CD8-positive, alpha-beta memory T cell (primary cell): ENCODE results near the gene MIF4GD. TPM values are rescaled to one million over a fixed set of nuclear protein-coding genes. Genes with fewer than 3 reads are reported as not detected.

Source experiments
- CTCF ChIA-PET: fragments of 350-600 bp; sonication (Branson Sonifier 250); formaldehyde crosslinking; loops from one replicate; lab custom pipeline; 2021; ENCODE audit warnings: antibody characterized with exemption; lab: Charles Lee
- POLR2A ChIA-PET: fragments of 350-600 bp; sonication (Branson Sonifier 250); formaldehyde crosslinking; loops from one replicate; lab custom pipeline; 2021; ENCODE audit warnings: antibody characterized with exemption; lab: Charles Lee
- DNase-seq, 5 donors: peaks; one replicate each; pipeline versions ENCODE4 v3.0.0 to v3.0.0-alpha.2; 2020 to 2022; ENCODE audit warnings: mixed read lengths in 1 of 5
- H3K27ac ChIP-seq: one replicate; pipeline ENCODE4 v1.7.0; 2013; ENCODE audit warnings: low read depth, mild to moderate bottlenecking, low read length, moderate library complexity
- H3K27me3 ChIP-seq: 2 replicates; pipeline ENCODE4 v1.7.0; 2013; ENCODE audit warnings: low read length, mild to moderate bottlenecking; ENCODE audit not compliant: insufficient read depth, poor library complexity, severe bottlenecking
- H3K36me3 ChIP-seq: 2 replicates; pipeline ENCODE4 v1.7.0; 2013; ENCODE audit warnings: mild to moderate bottlenecking, low read length, moderate library complexity; ENCODE audit not compliant: insufficient read depth
- H3K4me1 ChIP-seq: 2 replicates; pipeline ENCODE4 v1.7.0; 2013; ENCODE audit warnings: mild to moderate bottlenecking, low read length, moderate library complexity; ENCODE audit not compliant: insufficient read depth
- H3K4me3 ChIP-seq: 2 replicates; pipeline ENCODE4 v1.7.0; 2013; ENCODE audit warnings: mild to moderate bottlenecking, low read length
- H3K9me3 ChIP-seq: 2 replicates; pipeline ENCODE4 v1.7.0; 2013; ENCODE audit warnings: mild to moderate bottlenecking, low read length
- H3K27ac Mint-ChIP-seq, 8 donors: one replicate each; pipeline ENCODE4 v1.8.0; 2020 to 2021; ENCODE audit warnings: mixed read lengths in 8 of 8, mild to moderate bottlenecking in 6 of 8, inconsistent platforms in 3 of 8, moderate library complexity in 3 of 8
- H3K27me3 Mint-ChIP-seq, 2 donors: one replicate each; pipeline ENCODE4 v1.8.0; 2020 to 2021; ENCODE audit warnings: mixed read lengths in 2 of 2, mild to moderate bottlenecking in 1 of 2, moderate library complexity in 1 of 2
- H3K36me3 Mint-ChIP-seq, 3 donors: one replicate each; pipeline ENCODE4 v1.8.0; 2020 to 2021; ENCODE audit warnings: mixed read lengths in 3 of 3, inconsistent platforms in 1 of 3, mild to moderate bottlenecking in 1 of 3
- H3K4me1 Mint-ChIP-seq, 3 donors: one replicate each; pipeline ENCODE4 v1.8.0; 2020 to 2021; ENCODE audit warnings: mixed read lengths in 3 of 3, inconsistent platforms in 1 of 3, mild to moderate bottlenecking in 1 of 3
- H3K4me3 Mint-ChIP-seq, 7 donors: one replicate each; pipeline ENCODE4 v1.8.0; 2020 to 2021; ENCODE audit warnings: mixed read lengths in 7 of 7, mild to moderate bottlenecking in 6 of 7, moderate library complexity in 4 of 7, inconsistent platforms in 2 of 7
- H3K9me3 Mint-ChIP-seq, 5 donors: one replicate each; pipeline ENCODE4 v1.8.0; 2020 to 2022; ENCODE audit warnings: mixed read lengths in 5 of 5, mild to moderate bottlenecking in 3 of 5, moderate library complexity in 2 of 5, inconsistent platforms in 1 of 5
- polyA plus RNA-seq: library from polyadenylated mRNA; unstranded; fragments of 300-500 nt; fragmentation: Illumina TruSeq; gene quantifications from one replicate; pipeline ENCODE4 v1.2.3, GENCODE V29; 2021
- total RNA-seq, 2 experiments: library from RNA; stranded (reverse); gene quantifications; one replicate each; pipeline ENCODE4 v1.2.3, GENCODE V29; 2021

MIF4GD gene
- total and polyA plus RNA-seq, 3 experiments from 2014 or later: 38.5 to 108 (median 40.4) TPM

DNA sequence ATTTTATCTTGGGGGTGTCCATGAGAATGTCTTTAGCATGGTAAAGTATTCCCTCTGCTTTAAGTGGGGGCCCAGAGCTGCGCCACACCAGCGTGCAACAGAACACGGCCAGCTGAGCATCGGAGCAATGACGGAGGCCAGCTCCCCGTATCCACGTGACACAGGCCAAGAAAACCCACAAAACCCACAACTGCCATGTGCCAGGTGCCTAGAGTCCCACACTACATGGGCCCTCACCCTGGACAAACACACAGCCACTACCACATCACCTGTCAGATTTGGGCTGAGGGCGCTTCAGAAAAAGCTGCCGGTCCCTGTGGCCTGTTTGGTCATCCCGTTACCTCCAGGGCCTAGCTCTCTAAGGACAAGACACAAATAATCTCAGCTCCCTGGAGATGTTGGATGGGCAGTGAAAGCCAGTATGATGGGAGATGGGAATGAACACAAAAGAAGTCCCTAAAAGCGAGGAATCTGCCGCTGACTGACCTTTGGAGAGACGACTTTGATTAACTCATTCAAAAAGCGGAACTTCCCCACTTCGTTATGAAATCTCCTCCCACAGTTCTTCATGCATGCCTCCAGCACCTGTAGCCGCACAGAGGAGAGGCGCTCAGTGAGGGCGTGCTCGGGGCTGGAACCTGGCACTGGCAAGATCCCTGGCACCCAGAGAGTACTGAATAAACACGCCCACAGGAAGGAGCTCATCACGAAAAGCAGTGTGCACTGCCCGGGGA is 26.7 kb downstream of the MIF4GD start:
- H3K9me3 ChIP-seq: no peaks in the 10 kb centered on the region
- H3K27me3 Mint-ChIP-seq: peaks cover 0 to 1% of the 10 kb centered on the region in 2 donors
- CTCF ChIA-PET: interaction anchor here (1.9 kb wide), 1 partner anchor 17 kb away, joined by 8 read pairs; the partner anchor contains the start of genes GGA3 and MRPS7
- H3K36me3 ChIP-seq: peaks cover 44% of the 10 kb centered on the region
- peak overlapping the region; percentile 33 to 98 (median 88) for H3K27ac Mint-ChIP-seq
- H3K4me1 ChIP-seq: peaks cover 29% of the 10 kb centered on the region
- H3K4me1 Mint-ChIP-seq: peaks cover 26 to 41% (median 29%) of the 10 kb centered on the region in 3 donors
- no peak overlapping the region for H3K27ac ChIP-seq
- no peak overlapping the region for H3K4me3 ChIP-seq
- no peak overlapping the region for H3K4me3 Mint-ChIP-seq
- POLR2A ChIA-PET: interaction anchor here (0.5 to 1.3 kb wide), 2 partner anchors 26 to 35 kb away, joined by 3 read pairs; no protein-coding TSS in a partner anchor
- H3K9me3 Mint-ChIP-seq: no peaks in the 10 kb centered on the region
- no peak for DNase-seq
- peaks cover 0 to 82% (median 18%) of the 10 kb centered on the region in 3 donors for H3K36me3 Mint-ChIP-seq
- no peaks in the 10 kb centered on the region for H3K27me3 ChIP-seq

DNA sequence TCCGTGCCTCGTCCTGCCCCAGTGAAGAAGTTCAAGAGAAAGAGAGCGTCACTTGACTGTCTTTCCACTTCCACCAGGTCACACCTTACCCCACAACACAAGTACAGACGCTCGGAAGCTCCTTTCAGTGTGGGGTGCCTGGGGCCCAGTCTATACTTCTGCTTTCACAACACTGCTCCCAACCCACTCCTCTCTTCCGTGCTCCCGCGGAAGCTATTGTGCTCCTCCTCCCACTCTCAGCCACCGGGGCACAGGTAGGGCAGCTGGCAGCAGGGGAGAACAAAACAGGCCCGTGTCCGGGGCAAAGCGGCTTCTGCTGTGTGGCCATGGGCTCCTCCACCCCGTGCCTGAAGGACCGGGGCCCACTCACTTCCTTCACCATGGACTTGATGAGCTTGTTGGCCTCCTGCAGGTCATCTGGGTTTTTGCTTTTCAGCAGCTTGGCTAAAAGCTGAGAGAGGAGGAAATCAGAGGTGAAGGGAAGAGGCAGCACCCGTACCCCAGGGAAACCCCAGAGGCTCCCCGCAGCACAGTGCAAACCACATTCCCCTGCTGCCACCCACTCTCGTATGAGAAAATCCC is 28.5 kb downstream of the MIF4GD start:
- H3K4me3 ChIP-seq: no peak overlapping the region
- H3K27ac Mint-ChIP-seq: peak overlapping the region; percentile 87 to 99 (median 96)
- POLR2A ChIA-PET: interaction anchor here (0.5 to 1.3 kb wide), 5 partner anchors 13 to 156 kb away, joined by 3 to 9 read pairs (median 4); partner anchors contain the start of genes GGA3, MIF4GD and MRPS7
- CTCF ChIA-PET: interaction anchor here (0.6 to 1.9 kb wide), 5 partner anchors 11 to 132 kb away, joined by 3 to 11 read pairs (median 4); partner anchors contain the start of gene MIF4GD
- peaks cover 0 to 1% of the 10 kb centered on the region in 2 donors for H3K27me3 Mint-ChIP-seq
- no peaks in the 10 kb centered on the region for H3K9me3 Mint-ChIP-seq
- no peaks in the 10 kb centered on the region for H3K27me3 ChIP-seq
- H3K4me3 Mint-ChIP-seq: peak overlapping the region; percentile 16 to 89 (median 70)
- H3K4me1 Mint-ChIP-seq: peaks cover 32 to 48% (median 36%) of the 10 kb centered on the region in 3 donors
- peaks cover 3 to 94% (median 24%) of the 10 kb centered on the region in 3 donors for H3K36me3 Mint-ChIP-seq
- H3K9me3 ChIP-seq: no peaks in the 10 kb centered on the region
- H3K36me3 ChIP-seq: peaks cover 58% of the 10 kb centered on the region
- H3K4me1 ChIP-seq: peaks cover 29% of the 10 kb centered on the region
- peak overlapping the region; percentile 60 for H3K27ac ChIP-seq
- peak; percentile 15 to 78 (median 55) for DNase-seq

DNA sequence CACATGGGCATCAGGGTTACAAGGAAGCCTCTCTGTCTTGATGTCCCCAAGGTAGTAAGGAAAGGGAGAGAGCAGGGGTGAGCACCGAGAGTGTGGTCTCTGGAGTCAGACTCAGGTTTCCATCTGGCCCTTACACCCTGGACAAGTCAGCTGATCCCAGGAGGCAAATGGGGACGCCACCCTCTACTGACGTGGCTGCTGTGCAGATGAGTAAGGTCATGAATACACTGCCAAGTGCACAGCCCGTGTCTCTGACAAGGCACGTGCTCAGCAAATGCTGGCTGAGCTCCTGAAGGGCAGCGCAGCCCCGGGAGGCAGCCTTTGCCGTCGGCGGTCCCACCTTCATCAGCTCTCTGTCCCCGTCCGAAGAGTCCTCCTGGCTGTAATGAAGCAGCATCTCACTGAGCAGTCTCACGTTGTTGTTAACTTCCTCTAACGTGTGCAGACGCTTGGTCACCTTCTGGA is 29.0 kb downstream of the MIF4GD start:
- ChIA-PET POLR2A (interaction anchor here (1.0 to 1.3 kb wide), 4 partner anchors 13 to 29 kb away, joined by 3 to 5 read pairs (median 4); partner anchors contain the start of genes GGA3, MIF4GD and MRPS7), CTCF (interaction anchor here (0.6 to 2.2 kb wide), 6 partner anchors 11 to 189 kb away, joined by 3 to 11 read pairs (median 4); partner anchors contain the start of gene MIF4GD)
- H3K36me3 ChIP-seq: peaks cover 61% of the 10 kb centered on the region
- no peaks in the 10 kb centered on the region for H3K9me3 ChIP-seq
- peak in 2 of 5 donors; percentile 23 to 55 for DNase-seq
- peaks cover 3 to 97% (median 24%) of the 10 kb centered on the region in 3 donors for H3K36me3 Mint-ChIP-seq
- H3K27me3 Mint-ChIP-seq: no peaks in the 10 kb centered on the region
- H3K9me3 Mint-ChIP-seq: no peaks in the 10 kb centered on the region
- H3K4me3 ChIP-seq: no peak overlapping the region
- H3K27ac ChIP-seq: peak overlapping the region; percentile 60
- no peaks in the 10 kb centered on the region for H3K27me3 ChIP-seq
- H3K4me3 Mint-ChIP-seq: peak overlapping the region; percentile 16 to 89 (median 70)
- H3K4me1 Mint-ChIP-seq: peaks cover 32 to 48% (median 36%) of the 10 kb centered on the region in 3 donors
- H3K4me1 ChIP-seq: peaks cover 29% of the 10 kb centered on the region
- peak overlapping the region; percentile 87 to 99 (median 96) for H3K27ac Mint-ChIP-seq

DNA sequence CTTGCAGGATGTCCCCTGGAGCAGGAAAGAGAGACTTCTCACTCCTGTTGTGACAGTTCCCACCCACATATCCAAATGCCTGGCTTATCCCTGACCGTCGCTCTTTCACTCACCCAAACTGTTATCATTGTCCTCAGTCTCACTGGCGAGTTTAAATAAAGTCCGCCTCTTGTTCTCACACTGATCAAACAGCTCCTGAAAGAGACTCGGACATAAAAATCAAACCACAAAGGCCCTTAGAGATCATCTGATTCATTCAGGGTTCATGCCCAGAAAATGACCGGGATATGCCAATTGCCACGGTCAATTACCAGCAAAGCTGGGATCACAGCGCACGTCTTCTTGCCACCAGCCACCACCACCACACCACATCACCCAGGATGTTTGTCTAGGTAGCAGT is 29.5 kb downstream of the MIF4GD start:
- POLR2A ChIA-PET: no interaction called here
- no peak for DNase-seq
- H3K27me3 Mint-ChIP-seq: no peaks in the 10 kb centered on the region
- peaks cover 3 to 97% (median 20%) of the 10 kb centered on the region in 3 donors for H3K36me3 Mint-ChIP-seq
- Histone ChIP-seq H3K4me1 (peaks cover 29% of the 10 kb centered on the region), H3K27ac (peak overlapping the region; percentile 60), H3K27me3 (no peaks in the 10 kb centered on the region), H3K4me3 (no peak overlapping the region), H3K9me3 (no peaks in the 10 kb centered on the region), H3K36me3 (peaks cover 65% of the 10 kb centered on the region)
- no peaks in the 10 kb centered on the region for H3K9me3 Mint-ChIP-seq
- H3K4me1 Mint-ChIP-seq: peaks cover 32 to 48% (median 36%) of the 10 kb centered on the region in 3 donors
- peak overlapping the region in 3 of 7 donors; percentile 12 to 89 (median 14) for H3K4me3 Mint-ChIP-seq
- CTCF ChIA-PET: interaction anchor here (0.6 to 2.2 kb wide), 6 partner anchors 9 to 188 kb away, joined by 3 to 6 read pairs (median 4); no protein-coding TSS in a partner anchor
- peak overlapping the region; percentile 87 to 99 (median 96) for H3K27ac Mint-ChIP-seq

DNA sequence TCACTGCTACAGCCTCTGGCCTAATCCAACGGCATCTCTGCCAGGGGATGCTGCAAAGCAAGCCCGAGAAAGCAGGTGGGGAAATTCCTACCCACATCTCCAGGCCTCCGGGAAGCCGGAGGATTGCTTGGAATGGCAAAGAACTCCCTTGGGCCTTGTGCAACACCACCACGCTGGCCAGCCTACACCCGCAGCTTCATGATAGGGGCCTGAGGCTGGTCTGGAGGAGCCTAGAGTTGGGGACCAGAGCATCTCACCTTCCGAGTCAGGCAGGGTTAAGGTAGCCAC is 29.9 kb downstream of the MIF4GD start:
- H3K4me3 Mint-ChIP-seq: no peak overlapping the region
- peak overlapping the region; percentile 60 for H3K27ac ChIP-seq
- CTCF ChIA-PET: interaction anchor here (0.6 to 3.6 kb wide), 6 partner anchors 9 to 127 kb away, joined by 3 to 20 read pairs (median 4); no protein-coding TSS in a partner anchor
- no peaks in the 10 kb centered on the region for H3K9me3 ChIP-seq
- H3K4me1 Mint-ChIP-seq: peaks cover 32 to 48% (median 36%) of the 10 kb centered on the region in 3 donors
- H3K36me3 Mint-ChIP-seq: peaks cover 3 to 97% (median 23%) of the 10 kb centered on the region in 3 donors
- H3K9me3 Mint-ChIP-seq: no peaks in the 10 kb centered on the region
- H3K27me3 Mint-ChIP-seq: no peaks in the 10 kb centered on the region
- POLR2A ChIA-PET: no interaction called here
- H3K36me3 ChIP-seq: peaks cover 65% of the 10 kb centered on the region
- peaks cover 29% of the 10 kb centered on the region for H3K4me1 ChIP-seq
- H3K27ac Mint-ChIP-seq: peak overlapping the region in 5 of 8 donors; percentile 93 to 99 (median 97)
- DNase-seq: no peak
- no peaks in the 10 kb centered on the region for H3K27me3 ChIP-seq
- no peak overlapping the region for H3K4me3 ChIP-seq

DNA sequence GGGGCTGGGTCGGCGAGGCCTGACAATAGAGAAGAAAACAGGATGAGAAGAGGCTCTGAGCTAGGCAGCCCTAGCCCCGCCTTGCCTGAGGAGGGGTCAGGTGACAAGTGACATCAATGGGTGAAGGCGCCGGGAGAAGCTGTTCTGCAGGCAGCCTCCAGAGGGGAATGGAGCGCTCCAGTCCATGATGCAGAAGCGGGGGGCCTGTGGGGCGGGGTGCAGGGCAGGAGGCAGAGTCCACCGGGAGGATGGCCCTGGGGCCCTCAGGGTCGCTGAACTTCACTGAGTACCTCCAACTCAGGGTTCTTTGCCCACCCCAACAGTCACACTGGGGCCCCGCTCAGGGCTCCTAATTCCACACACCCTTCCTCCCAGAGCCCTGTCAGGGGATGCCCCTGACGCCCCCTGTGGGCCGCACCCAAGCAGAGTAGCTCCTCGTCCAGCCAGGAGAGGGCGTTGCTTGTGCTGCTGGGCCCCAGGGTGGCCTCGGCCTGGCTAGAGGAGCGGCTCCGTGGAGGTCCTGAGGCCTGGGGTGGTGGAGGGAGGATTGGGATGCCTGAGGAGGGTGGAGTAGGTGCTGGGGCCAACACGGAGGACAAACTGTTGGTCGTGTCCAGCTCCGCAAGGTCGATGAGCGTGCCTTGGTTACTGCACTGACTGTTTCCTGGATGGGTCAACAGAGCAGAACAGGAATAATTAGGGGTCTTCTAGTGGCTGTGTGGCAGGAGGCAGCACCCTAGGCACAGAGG is 30.5 kb downstream of the MIF4GD start:
- H3K36me3 ChIP-seq: peaks cover 61% of the 10 kb centered on the region
- ChIA-PET CTCF (interaction anchor here (0.6 to 3.6 kb wide), 9 partner anchors 10 to 126 kb away, joined by 3 to 20 read pairs (median 5); partner anchors contain the start of gene MIF4GD), POLR2A (interaction anchor here (1.1 to 2.2 kb wide), 2 partner anchors 30 to 126 kb away, joined by 3 to 6 read pairs; partner anchors contain the start of gene MIF4GD)
- DNase-seq: peak in 2 of 5 donors; percentile 27 to 57
- H3K9me3 ChIP-seq: no peaks in the 10 kb centered on the region
- peaks cover 3 to 96% (median 23%) of the 10 kb centered on the region in 3 donors for H3K36me3 Mint-ChIP-seq
- H3K4me3 ChIP-seq: no peak overlapping the region
- H3K9me3 Mint-ChIP-seq: no peaks in the 10 kb centered on the region
- H3K27ac Mint-ChIP-seq: peak overlapping the region; percentile 17 to 99 (median 80)
- peaks cover 32 to 48% (median 36%) of the 10 kb centered on the region in 3 donors for H3K4me1 Mint-ChIP-seq
- H3K4me1 ChIP-seq: peaks cover 29% of the 10 kb centered on the region
- H3K27me3 Mint-ChIP-seq: no peaks in the 10 kb centered on the region
- no peak overlapping the region for H3K27ac ChIP-seq
- no peaks in the 10 kb centered on the region for H3K27me3 ChIP-seq
- H3K4me3 Mint-ChIP-seq: peak overlapping the region in 1 of 7 donors; percentile 79
